Measurements from ENCODE around the gene SIGLEC10.

GRCh38 chr19:51431124-51431523, 13.7 kb upstream of the SIGLEC10 start:
- TF ChIP-seq CTCF (IDR thresholded peaks at IDR 0.05; ENCODE audit: borderline replicate concordance, extremely low read depth, low read length, poor library complexity, severe bottlenecking) = no peak
- no peak for TF ChIP-seq EZH2 (IDR thresholded peaks at IDR 0.05; ENCODE audit: borderline replicate concordance, low read depth, low read length, severe bottlenecking)

All from DND-41 (cell line).